Osteoblast (primary cell): Measurements from ENCODE around the gene DR1. TPM values are rescaled to one million over a fixed set of nuclear protein-coding genes. Genes with fewer than 3 reads are reported as not detected.

Source experiments
- DNase-seq: peaks from one replicate; pipeline ENCODE4 v3.0.0; 2011; ENCODE audit warnings: low spot score, mixed read lengths; ENCODE audit not compliant: insufficient read length; ENCODE audit errors: missing footprints
- H2AFZ ChIP-seq: 2 replicates; pipeline ENCODE4 v1.6.0; 2011; ENCODE audit warnings: mild to moderate bottlenecking, low read length
- H3K27ac ChIP-seq: 2 replicates; pipeline ENCODE4 v1.5.1; 2011; ENCODE audit warnings: mild to moderate bottlenecking, low read depth, low read length, moderate library complexity
- H3K27me3 ChIP-seq: 2 replicates; pipeline ENCODE4 v1.6.0; 2012; ENCODE audit warnings: mild to moderate bottlenecking, control low read depth, inconsistent platforms, low read length, moderate library complexity; ENCODE audit not compliant: insufficient read depth
- H3K36me3 ChIP-seq: 2 replicates; pipeline ENCODE4 v1.5.1; 2011; ENCODE audit warnings: mild to moderate bottlenecking, low read length, control low read depth, moderate library complexity; ENCODE audit not compliant: insufficient read depth
- H3K4me1 ChIP-seq: 2 replicates; pipeline ENCODE4 v1.5.1; 2011; ENCODE audit warnings: mild to moderate bottlenecking, low read length, control low read depth, moderate library complexity; ENCODE audit not compliant: insufficient read depth
- H3K4me2 ChIP-seq: 2 replicates; pipeline ENCODE4 v1.6.0; 2011; ENCODE audit warnings: mild to moderate bottlenecking, low read length; ENCODE audit not compliant: insufficient read depth
- H3K4me3 ChIP-seq: fragments of 200-600 bp; sonication (generic); 3 replicates; pipeline ENCODE4 v1.5.1; 2012; ENCODE audit warnings: mild to moderate bottlenecking, low read length, inconsistent platforms; ENCODE audit not compliant: insufficient read depth
- H3K79me2 ChIP-seq: 2 replicates; pipeline ENCODE4 v1.6.0; 2012; ENCODE audit warnings: mild to moderate bottlenecking, low read length, control low read depth, inconsistent platforms; ENCODE audit not compliant: insufficient read depth
- H3K9me3 ChIP-seq: 2 replicates; pipeline ENCODE4 v1.5.1; 2011; ENCODE audit warnings: low read depth, low read length, control low read depth
- H4K20me1 ChIP-seq: 2 replicates; pipeline ENCODE4 v1.6.0; 2012; ENCODE audit warnings: mild to moderate bottlenecking, low read length, control low read depth; ENCODE audit not compliant: insufficient read depth
- CTCF ChIP-seq: IDR thresholded peaks from 2 replicates; pipeline ENCODE4 v1.5.1; 2011; ENCODE audit warnings: mild to moderate bottlenecking, low read depth, low read length, moderate library complexity; ENCODE audit errors: extremely low read depth
- total RNA-seq: library from RNA; depleted of rRNA; stranded (reverse); fragments of >200 nt; gene quantifications from 2 replicates; pipeline ENCODE4 v1.2.3, GENCODE V29; 2012

Gene DR1
- total RNA-seq, 1 donor: 26.8 TPM

- no peak for TF ChIP-seq CTCF
- H3K4me2 ChIP-seq: no peak overlapping the region
- H3K9me3 ChIP-seq: no peaks in the 10 kb centered on the region
- H3K27ac ChIP-seq: no peak overlapping the region
- H3K27me3 ChIP-seq: no peaks in the 10 kb centered on the region
- no peak overlapping the region for H2AFZ ChIP-seq
- peaks cover 20% of the 10 kb centered on the region for H3K4me1 ChIP-seq
- peaks cover 99% of the 10 kb centered on the region for H3K79me2 ChIP-seq
- peaks cover 42% of the 10 kb centered on the region for H3K36me3 ChIP-seq
- H3K4me3 ChIP-seq: no peak overlapping the region
- no peak for DNase-seq
- H4K20me1 ChIP-seq: peaks cover 32% of the 10 kb centered on the region
Measured at GRCh38 chr1:93352376-93352775, 6.7 kb downstream of the DR1 start.

GRCh38 chr1:93353286-93353685 lies 7.6 kb downstream of the DR1 start:
- no peak overlapping the region for H3K4me3 ChIP-seq
- H4K20me1 ChIP-seq: peaks cover 26% of the 10 kb centered on the region
- peaks cover 20% of the 10 kb centered on the region for H3K4me1 ChIP-seq
- peaks cover 99% of the 10 kb centered on the region for H3K79me2 ChIP-seq
- no peak overlapping the region for H3K4me2 ChIP-seq
- no peaks in the 10 kb centered on the region for H3K27me3 ChIP-seq
- no peak for TF ChIP-seq CTCF
- peaks cover 49% of the 10 kb centered on the region for H3K36me3 ChIP-seq
- no peak overlapping the region for H3K27ac ChIP-seq
- DNase-seq: no peak
- no peak overlapping the region for H2AFZ ChIP-seq
- H3K9me3 ChIP-seq: no peaks in the 10 kb centered on the region

- peaks cover 20% of the 10 kb centered on the region for H3K4me1 ChIP-seq
- DNase-seq: no peak
- H3K9me3 ChIP-seq: no peaks in the 10 kb centered on the region
- no peak overlapping the region for H3K27ac ChIP-seq
- peaks cover 53% of the 10 kb centered on the region for H3K36me3 ChIP-seq
- no peak overlapping the region for H3K4me2 ChIP-seq
- no peak overlapping the region for H3K4me3 ChIP-seq
- no peak overlapping the region for H2AFZ ChIP-seq
- peaks cover 16% of the 10 kb centered on the region for H4K20me1 ChIP-seq
- H3K79me2 ChIP-seq: peaks cover 99% of the 10 kb centered on the region
- no peaks in the 10 kb centered on the region for H3K27me3 ChIP-seq
- no peak for TF ChIP-seq CTCF
Measured at GRCh38 chr1:93354749-93355148, 9.0 kb downstream of the DR1 start.

GRCh38 chr1:93357242-93357641 lies 11.5 kb downstream of the DR1 start:
- Histone ChIP-seq H3K4me2 (no peak overlapping the region), H3K36me3 (peaks cover 56% of the 10 kb centered on the region), H3K4me1 (peaks cover 10% of the 10 kb centered on the region), H3K9me3 (no peaks in the 10 kb centered on the region), H3K4me3 (no peak overlapping the region), H3K79me2 (peaks cover 96% of the 10 kb centered on the region), H4K20me1 (peaks cover 8% of the 10 kb centered on the region), H2AFZ (no peak overlapping the region), H3K27ac (no peak overlapping the region), H3K27me3 (no peaks in the 10 kb centered on the region)
- DNase-seq: no peak
- no peak for TF ChIP-seq CTCF
